ENCODE data around the gene GCNT2.
"Not testable (repeated sequence)": the region's sequence is repeated elsewhere in the genome, so short reads cannot be mapped to it uniquely, and the experiment has no call there.

The GCNT2 gene

GRCh38 chr6:10582774-10583508, 61.8 kb downstream of the GCNT2 start:
- DNase-seq: peak; percentile 96 to 99

GRCh38 chr6:10583509-10583901, 62.4 kb downstream of the GCNT2 start:
- DNase-seq: no peak

DNA sequence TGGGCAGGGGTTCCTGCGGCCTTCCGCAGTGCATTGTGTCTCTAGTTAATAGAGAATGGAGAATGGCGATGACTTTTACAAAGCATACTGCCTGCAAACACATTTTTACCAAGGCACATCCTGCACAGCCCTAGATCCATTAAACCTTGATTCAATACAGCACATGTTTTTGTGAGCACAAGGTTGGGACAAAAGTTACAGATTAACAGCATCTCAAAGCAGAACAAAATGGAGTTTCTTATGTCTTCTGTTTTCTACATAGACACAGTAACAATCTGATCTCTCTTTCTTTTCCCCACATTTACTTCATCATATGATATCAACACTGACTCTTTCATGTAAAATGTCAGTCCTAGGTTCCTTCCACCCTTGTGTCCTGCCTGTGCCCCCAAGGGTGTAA, 63.5 kb downstream of the GCNT2 start:
- DNase-seq: no peak

GRCh38 chr6:10585209-10585845, 64.2 kb downstream of the GCNT2 start:
- DNase-seq: no peak

DNA sequence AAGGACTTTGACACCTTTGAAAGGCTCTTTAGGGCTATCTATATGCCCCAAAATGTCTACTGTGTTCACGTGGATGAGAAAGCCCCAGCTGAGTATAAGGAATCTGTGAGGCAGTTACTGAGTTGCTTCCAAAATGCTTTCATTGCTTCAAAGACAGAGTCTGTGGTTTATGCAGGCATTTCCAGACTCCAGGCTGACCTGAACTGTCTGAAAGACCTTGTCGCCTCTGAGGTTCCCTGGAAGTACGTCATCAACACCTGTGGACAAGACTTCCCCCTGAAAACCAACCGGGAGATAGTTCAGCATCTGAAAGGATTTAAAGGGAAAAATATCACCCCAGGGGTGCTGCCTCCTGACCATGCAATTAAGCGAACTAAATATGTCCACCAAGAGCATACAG, 65.2 kb downstream of the GCNT2 start:
- no peak for DNase-seq

GRCh38 chr6:10587656-10588406, 66.7 kb downstream of the GCNT2 start:
- no peak for DNase-seq

DNA sequence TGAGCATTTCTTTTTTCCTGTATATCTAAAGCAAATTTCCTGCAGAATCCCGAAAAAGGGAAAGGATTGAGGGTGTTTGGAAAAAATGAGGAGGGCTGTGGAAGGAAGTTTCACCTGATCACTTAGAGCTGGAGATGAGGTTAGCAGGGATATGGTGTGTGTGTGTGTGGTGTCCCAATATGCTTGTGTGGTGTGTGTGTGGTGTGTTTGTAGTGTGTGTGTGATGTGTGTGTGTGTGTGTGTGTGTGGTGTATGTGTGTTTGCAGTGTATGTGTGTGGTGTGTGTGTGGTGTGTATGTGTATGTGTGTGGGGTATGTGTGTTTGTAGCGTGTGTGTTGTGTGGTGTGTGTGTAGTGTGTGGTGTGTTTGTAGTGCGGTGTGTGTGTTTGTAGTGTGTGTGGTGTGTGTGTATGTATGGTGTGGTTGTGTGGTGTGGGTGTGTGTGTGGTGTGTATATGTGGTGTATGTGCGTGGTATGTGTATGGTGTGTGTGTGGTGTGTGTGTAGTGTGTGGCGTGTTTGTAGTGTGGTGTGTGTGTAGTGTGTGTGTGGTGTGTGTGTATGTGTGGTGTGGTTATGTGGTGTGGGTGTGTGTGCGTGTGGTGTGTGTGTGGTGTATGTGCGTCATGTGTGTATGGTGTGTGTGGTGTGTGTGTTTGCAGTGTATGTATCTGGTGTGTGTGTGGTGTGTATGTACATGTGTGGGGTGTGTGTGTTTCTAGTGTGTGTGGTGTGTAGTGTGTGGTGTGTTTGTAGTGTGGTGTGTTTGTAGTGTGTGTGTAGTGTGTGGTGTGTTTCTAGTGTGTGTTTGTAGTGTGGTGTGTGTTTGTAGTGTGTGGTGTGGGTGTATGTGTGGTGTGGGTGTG, 67.6 kb downstream of the GCNT2 start:
- DNase-seq: no peak

- DNase-seq: no peak
Measured at GRCh38 chr6:10589429-10589727, 68.2 kb downstream of the GCNT2 start.

DNA sequence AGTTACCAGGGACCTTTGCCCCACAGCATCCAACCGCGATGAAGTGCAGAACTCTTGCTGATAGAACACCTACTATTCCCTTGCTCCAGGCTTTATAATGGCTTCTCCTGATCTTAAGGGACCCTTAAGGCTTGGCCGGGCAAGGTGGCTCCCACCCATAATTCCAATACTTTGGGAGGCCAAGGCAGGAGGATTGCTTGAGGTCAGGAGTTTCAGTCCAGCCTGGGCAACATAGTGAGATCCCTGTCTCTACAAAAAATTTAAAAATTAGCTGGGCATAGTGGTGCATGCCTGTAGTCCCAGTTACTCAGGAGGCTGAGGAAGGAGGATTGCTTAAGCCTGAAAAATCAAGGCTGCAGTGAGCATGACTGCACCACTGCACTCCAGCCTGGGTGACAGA, 68.8 kb downstream of the GCNT2 start:
- DNase-seq: no peak

DNA sequence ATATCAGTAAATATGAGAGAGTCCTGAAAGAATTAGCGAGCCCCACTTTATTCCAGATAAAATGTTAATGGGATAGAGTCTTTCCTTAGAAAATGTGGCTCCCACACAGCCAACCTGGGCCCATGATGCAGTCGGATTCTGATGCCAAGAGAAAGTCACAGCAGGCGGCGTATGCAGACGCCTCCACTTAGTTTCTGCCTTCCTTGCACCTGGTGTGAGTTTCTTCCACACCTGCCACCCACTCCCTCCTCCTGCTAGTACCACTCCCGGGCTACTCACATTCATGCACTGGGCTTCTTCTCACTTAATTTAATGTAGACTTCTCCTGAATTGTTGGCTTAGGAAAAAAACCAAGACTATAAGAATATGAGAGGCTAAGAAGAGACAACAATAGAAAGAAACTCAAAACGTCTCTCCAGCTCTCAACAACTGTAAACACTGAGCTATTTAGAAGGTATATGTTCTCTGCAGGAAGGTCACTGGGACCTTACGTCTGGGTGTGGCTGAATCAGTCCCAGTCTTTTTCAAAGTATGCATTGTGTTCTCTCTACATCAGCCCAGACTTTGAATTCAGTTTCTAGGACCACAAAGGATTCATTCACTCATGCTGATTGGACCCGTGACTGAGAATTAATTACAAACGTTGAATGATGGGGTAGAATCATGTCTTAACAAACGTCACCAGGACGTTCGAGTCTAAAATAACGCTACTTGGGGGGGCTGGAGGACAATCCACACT, 70.4 kb downstream of the GCNT2 start:
- DNase-seq: peak in 1 of 2 experiments; percentile 14

GRCh38 chr6:10595731-10596664, 74.8 kb downstream of the GCNT2 start:
- DNase-seq: no peak

DNA sequence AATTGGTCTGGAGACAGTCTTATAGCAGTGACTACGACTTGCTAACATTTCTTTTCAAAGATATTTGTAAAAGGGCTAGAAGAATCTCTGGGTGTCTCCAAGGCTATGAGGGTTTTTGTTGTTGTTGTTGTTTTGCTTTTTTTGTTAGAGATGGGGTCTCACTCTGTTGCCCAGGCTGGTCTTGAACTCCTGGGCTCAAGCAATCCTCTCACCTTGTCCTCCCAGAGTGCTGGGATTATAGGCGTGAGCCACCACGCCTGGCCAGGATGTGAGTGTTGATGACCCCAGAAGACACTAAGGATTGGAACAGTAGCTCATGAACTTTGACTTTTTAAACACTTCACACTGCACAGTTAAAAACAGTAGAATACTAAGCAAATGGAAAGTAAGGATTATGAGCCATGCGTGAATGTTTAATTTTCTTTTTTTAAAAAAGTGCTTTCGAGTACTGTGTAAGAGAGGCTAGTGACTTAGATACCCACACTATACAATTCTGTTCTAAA, 76.4 kb downstream of the GCNT2 start:
- DNase-seq: no peak

GRCh38 chr6:10598084-10598960, 77.2 kb downstream of the GCNT2 start:
- peak in 1 of 2 experiments; percentile 50 for DNase-seq

DNA sequence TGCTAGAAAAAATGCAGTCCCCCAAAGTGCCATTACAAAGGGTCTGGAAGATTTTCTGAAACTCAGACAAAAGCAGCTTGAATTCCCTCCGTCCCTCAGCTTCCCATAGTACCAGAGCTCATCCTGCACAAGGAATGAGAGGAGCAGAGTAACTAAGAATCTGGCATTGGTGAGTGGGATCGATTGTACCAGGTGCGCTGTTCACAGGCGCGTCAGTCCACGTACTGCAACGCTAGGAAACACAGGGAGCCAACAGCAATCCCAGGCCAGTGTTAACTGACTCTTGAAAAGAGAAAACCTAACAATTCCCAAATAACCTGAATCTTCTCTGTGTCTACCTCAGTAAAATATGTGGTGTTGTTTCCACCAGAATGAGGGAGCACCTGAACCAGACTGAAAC, 77.9 kb downstream of the GCNT2 start:
- peak in 1 of 2 experiments; percentile 35 for DNase-seq

DNA sequence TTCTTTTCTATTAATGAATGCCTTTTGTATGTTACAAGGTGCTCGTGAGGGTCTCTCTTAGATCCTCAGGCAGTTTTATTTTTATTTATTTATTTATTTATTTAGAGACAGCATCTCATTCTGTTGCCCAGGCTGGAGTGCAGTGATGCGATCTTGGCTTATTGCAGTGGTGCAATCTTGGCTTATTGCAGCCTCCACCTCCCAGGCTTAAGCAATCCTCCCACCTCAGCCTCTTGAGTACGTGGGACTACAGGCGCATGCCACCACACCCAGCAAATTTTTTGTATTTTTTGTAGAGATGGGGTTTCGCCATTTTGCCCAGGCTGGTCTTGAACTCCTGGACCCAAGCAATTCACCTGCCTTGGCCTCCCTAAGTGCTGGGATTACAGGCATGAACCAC, 79.5 kb downstream of the GCNT2 start:
- DNase-seq: not testable (repeated sequence)

GRCh38 chr6:10603219-10603618, 82.1 kb downstream of the GCNT2 start:
- no peak for DNase-seq

- no peak for DNase-seq
Measured at GRCh38 chr6:10609038-10609437, 87.9 kb downstream of the GCNT2 start.

DNA sequence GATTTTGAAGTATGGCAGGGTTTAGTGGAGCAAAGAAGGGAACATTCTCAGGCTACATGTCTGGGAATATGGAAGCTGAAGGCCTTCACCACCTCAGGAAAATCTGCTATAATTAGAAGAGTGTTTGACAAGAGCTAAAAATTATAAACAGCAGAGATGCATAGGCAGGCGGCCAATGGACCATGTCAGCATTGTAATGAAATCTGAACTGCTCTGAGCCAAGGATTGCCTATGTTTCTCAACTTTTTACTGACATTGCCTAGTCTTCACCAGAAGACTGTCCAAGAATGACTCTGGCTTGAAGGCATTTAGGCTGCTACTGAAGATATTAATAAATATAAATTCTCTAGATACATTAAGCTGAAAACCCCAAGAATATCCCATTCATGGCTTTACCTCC, 89.1 kb downstream of the GCNT2 start:
- no peak for DNase-seq

DNA sequence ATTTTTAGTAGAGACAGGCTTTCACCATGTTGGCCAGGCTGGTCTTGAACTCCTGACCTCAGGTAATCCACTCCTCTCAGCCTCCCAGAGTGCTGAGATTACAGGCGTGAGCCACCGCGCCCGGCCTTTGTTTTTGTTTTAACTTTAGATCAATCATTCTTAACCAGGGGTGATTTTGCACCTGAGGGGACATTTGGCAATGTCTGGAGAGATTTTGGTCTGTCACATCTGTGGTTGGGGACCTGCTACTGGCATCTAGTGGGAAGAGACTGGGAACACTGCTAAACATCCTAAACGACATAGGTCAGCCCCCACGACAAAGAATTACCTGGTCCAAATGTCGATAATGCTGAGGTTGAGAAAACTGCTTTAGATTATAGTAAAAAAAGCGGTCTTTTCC, 91.0 kb downstream of the GCNT2 start:
- no peak for DNase-seq

DNA sequence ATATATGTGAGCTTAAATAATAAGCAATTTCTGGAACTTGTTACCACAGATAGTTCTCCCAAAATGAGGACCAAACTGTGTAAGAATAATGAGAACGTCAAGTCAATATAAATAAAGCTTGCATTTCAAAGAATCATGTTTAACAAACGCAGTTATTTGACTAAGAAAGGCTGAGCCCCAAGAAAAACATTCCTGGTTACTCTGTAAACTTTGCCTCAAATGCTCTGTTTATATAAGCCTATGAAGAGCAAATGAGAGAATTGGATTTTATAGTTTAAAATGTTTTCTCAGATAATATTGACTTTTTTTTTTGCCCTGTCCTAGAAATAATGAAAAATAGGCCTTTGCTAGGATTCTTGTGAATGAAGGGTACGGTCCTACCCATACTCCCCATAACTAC, 91.9 kb downstream of the GCNT2 start:
- DNase-seq: peak in 1 of 2 experiments; percentile 34
